ENCODE measurements around the gene GOLGA1.
"Not testable (repeated sequence)": the region's sequence is repeated elsewhere in the genome, so short reads cannot be mapped to it uniquely, and the experiment has no call there.

Gene GOLGA1

GRCh38 chr9:124940894-124941678, at the start of gene GOLGA1:
GOLGA1 (minus strand) TSS chr9:124941083; CDS start chr9:124938711, 2,372 bp downstream.
- DNase-seq (ENCODE audit: low spot score in 2 of 2) = peak; percentile 86 to 95
- no peaks in the 10 kb centered on the region for H3K9me3 Mint-ChIP-seq
- H3K27ac Mint-ChIP-seq = peak within 1 kb of the TSS; percentile 94
- H3K36me3 Mint-ChIP-seq = peaks cover 34% of the 10 kb centered on the region
- peak; percentile 95 for ATAC-seq
- peaks cover 29% of the 10 kb centered on the region for H3K4me1 Mint-ChIP-seq
- peak within 1 kb of the TSS; percentile 85 for H3K4me3 Mint-ChIP-seq

GRCh38 chr9:124983698-124984097, 42.8 kb upstream of the GOLGA1 start:
- DNase-seq (ENCODE audit: low spot score in 2 of 2) (no peak), ATAC-seq (no peak)
- Mint-ChIP-seq H3K9me3 (no peaks in the 10 kb centered on the region), H3K36me3 (no peaks in the 10 kb centered on the region), H3K4me1 (no peaks in the 10 kb centered on the region), H3K4me3 (no peak overlapping the region), H3K27ac (peak overlapping the region; percentile 7)

GRCh38 chr9:124980431-124980830, 39.5 kb upstream of the GOLGA1 start:
- DNase-seq (ENCODE audit: low spot score in 2 of 2) = no peak
- Mint-ChIP-seq H3K36me3 (no peaks in the 10 kb centered on the region), H3K4me1 (no peaks in the 10 kb centered on the region), H3K27ac (no peak overlapping the region), H3K4me3 (no peak overlapping the region), H3K9me3 (no peaks in the 10 kb centered on the region)
- no peak for ATAC-seq

- peaks cover 9% of the 10 kb centered on the region for H3K4me1 Mint-ChIP-seq
- H3K36me3 Mint-ChIP-seq = peaks cover 26% of the 10 kb centered on the region
- H3K27ac Mint-ChIP-seq = no peak overlapping the region
- no peaks in the 10 kb centered on the region for H3K9me3 Mint-ChIP-seq
- ATAC-seq = no peak
- no peak overlapping the region for H3K4me3 Mint-ChIP-seq
- no peak for DNase-seq (ENCODE audit: low spot score in 2 of 2)
These were observed 34.2 kb upstream of the GOLGA1 start for GRCh38 chr9:124975131-124975530.

GRCh38 chr9:124973807-124974206, 32.9 kb upstream of the GOLGA1 start:
- H3K4me1 Mint-ChIP-seq = peaks cover 9% of the 10 kb centered on the region
- no peaks in the 10 kb centered on the region for H3K9me3 Mint-ChIP-seq
- DNase-seq (ENCODE audit: low spot score in 2 of 2) (no peak), ATAC-seq (no peak)
- H3K4me3 Mint-ChIP-seq = no peak overlapping the region
- H3K27ac Mint-ChIP-seq = no peak overlapping the region
- peaks cover 32% of the 10 kb centered on the region for H3K36me3 Mint-ChIP-seq

- ATAC-seq = peak; percentile 67
- Mint-ChIP-seq H3K4me1 (peaks cover 9% of the 10 kb centered on the region), H3K4me3 (no peak overlapping the region), H3K36me3 (peaks cover 43% of the 10 kb centered on the region), H3K27ac (no peak overlapping the region), H3K9me3 (no peaks in the 10 kb centered on the region)
- DNase-seq (ENCODE audit: low spot score in 2 of 2) = no peak
These were observed 31.4 kb upstream of the GOLGA1 start for GRCh38 chr9:124972241-124972770.

- Mint-ChIP-seq H3K36me3 (peaks cover 40% of the 10 kb centered on the region), H3K9me3 (no peaks in the 10 kb centered on the region), H3K4me1 (peaks cover 26% of the 10 kb centered on the region), H3K4me3 (no peak overlapping the region), H3K27ac (no peak overlapping the region)
- ATAC-seq (no peak), DNase-seq (ENCODE audit: low spot score in 2 of 2) (no peak)
These were observed 28.5 kb upstream of the GOLGA1 start for GRCh38 chr9:124969401-124969800.

GRCh38 chr9:124968238-124968637, 27.4 kb upstream of the GOLGA1 start:
- Mint-ChIP-seq H3K4me3 (no peak overlapping the region), H3K9me3 (no peaks in the 10 kb centered on the region), H3K4me1 (peaks cover 26% of the 10 kb centered on the region), H3K36me3 (peaks cover 36% of the 10 kb centered on the region), H3K27ac (no peak overlapping the region)
- ATAC-seq (no peak), DNase-seq (ENCODE audit: low spot score in 2 of 2) (no peak)

GRCh38 chr9:124965775-124966568, 25.1 kb upstream of the GOLGA1 start:
- Mint-ChIP-seq H3K36me3 (peaks cover 24% of the 10 kb centered on the region), H3K27ac (peak overlapping the region; percentile 79), H3K4me1 (peaks cover 18% of the 10 kb centered on the region), H3K4me3 (peak overlapping the region; percentile 11)
- not testable (repeated sequence) for DNase-seq (ENCODE audit: low spot score in 2 of 2); H3K9me3 Mint-ChIP-seq
- ATAC-seq = peak; percentile 81

- Mint-ChIP-seq H3K9me3 (no peaks in the 10 kb centered on the region), H3K4me1 (peaks cover 18% of the 10 kb centered on the region), H3K36me3 (peaks cover 11% of the 10 kb centered on the region), H3K4me3 (no peak overlapping the region), H3K27ac (peak overlapping the region; percentile 63)
- DNase-seq (ENCODE audit: low spot score in 2 of 2) = no peak
- ATAC-seq = no peak
These were observed 23.7 kb upstream of the GOLGA1 start for GRCh38 chr9:124964604-124965003.

GRCh38 chr9:124964056-124964455, 23.2 kb upstream of the GOLGA1 start:
- Mint-ChIP-seq H3K4me3 (no peak overlapping the region), H3K9me3 (no peaks in the 10 kb centered on the region), H3K36me3 (peaks cover 10% of the 10 kb centered on the region), H3K27ac (peak overlapping the region; percentile 63), H3K4me1 (peaks cover 18% of the 10 kb centered on the region)
- ATAC-seq (no peak), DNase-seq (ENCODE audit: low spot score in 2 of 2) (no peak)

GRCh38 chr9:124960409-124960752, 19.5 kb upstream of the GOLGA1 start:
- no peak overlapping the region for H3K4me3 Mint-ChIP-seq
- no peak overlapping the region for H3K27ac Mint-ChIP-seq

GRCh38 chr9:124959671-124960408, 19.0 kb upstream of the GOLGA1 start:
- H3K4me1 Mint-ChIP-seq; H3K4me3 Mint-ChIP-seq; H3K36me3 Mint-ChIP-seq; H3K9me3 Mint-ChIP-seq; H3K27ac Mint-ChIP-seq; DNase-seq (ENCODE audit: low spot score in 2 of 2); ATAC-seq: not testable (repeated sequence)

More at GRCh38 chr9:124960409-124960752, 19.5 kb upstream of the GOLGA1 start:
- Mint-ChIP-seq H3K36me3 (no peaks in the 10 kb centered on the region), H3K9me3 (no peaks in the 10 kb centered on the region), H3K4me1 (peaks cover 7% of the 10 kb centered on the region)
- ATAC-seq (no peak), DNase-seq (ENCODE audit: low spot score in 2 of 2) (no peak)

- H3K4me1 Mint-ChIP-seq = no peaks in the 10 kb centered on the region
- H3K4me3 Mint-ChIP-seq = no peak overlapping the region
- H3K27ac Mint-ChIP-seq = no peak overlapping the region
- no peaks in the 10 kb centered on the region for H3K36me3 Mint-ChIP-seq
- ATAC-seq = no peak
- no peaks in the 10 kb centered on the region for H3K9me3 Mint-ChIP-seq
- DNase-seq (ENCODE audit: low spot score in 2 of 2) = no peak
These were observed 13.4 kb upstream of the GOLGA1 start for GRCh38 chr9:124954255-124954654.

- no peak for ATAC-seq
- H3K27ac Mint-ChIP-seq = no peak overlapping the region
- H3K36me3 Mint-ChIP-seq = no peaks in the 10 kb centered on the region
- H3K4me3 Mint-ChIP-seq = no peak overlapping the region
- H3K4me1 Mint-ChIP-seq = no peaks in the 10 kb centered on the region
- no peak for DNase-seq (ENCODE audit: low spot score in 2 of 2)
- H3K9me3 Mint-ChIP-seq = no peaks in the 10 kb centered on the region
These were observed 9.3 kb upstream of the GOLGA1 start for GRCh38 chr9:124950050-124950718.
